ENCODE measurements around the gene LIN7B. TPM values are rescaled to one million over a fixed set of nuclear protein-coding genes. Genes with fewer than 3 reads are reported as not detected.

The LIN7B gene
- total RNA-seq, 1 donor = 6.5 TPM

- H3K4me3 ChIP-seq (ENCODE audit: low read depth, low read length) = peak overlapping the region; percentile 79
- peak; percentile 52 for DNase-seq (ENCODE audit: low read depth)
- TF ChIP-seq, protein P1, sequence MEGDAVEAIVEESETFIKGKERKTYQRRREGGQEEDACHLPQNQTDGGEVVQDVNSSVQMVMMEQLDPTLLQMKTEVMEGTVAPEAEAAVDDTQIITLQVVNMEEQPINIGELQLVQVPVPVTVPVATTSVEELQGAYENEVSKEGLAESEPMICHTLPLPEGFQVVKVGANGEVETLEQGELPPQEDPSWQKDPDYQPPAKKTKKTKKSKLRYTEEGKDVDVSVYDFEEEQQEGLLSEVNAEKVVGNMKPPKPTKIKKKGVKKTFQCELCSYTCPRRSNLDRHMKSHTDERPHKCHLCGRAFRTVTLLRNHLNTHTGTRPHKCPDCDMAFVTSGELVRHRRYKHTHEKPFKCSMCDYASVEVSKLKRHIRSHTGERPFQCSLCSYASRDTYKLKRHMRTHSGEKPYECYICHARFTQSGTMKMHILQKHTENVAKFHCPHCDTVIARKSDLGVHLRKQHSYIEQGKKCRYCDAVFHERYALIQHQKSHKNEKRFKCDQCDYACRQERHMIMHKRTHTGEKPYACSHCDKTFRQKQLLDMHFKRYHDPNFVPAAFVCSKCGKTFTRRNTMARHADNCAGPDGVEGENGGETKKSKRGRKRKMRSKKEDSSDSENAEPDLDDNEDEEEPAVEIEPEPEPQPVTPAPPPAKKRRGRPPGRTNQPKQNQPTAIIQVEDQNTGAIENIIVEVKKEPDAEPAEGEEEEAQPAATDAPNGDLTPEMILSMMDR (IDR thresholded peaks at IDR 0.05; ENCODE audit: insufficient read depth, low read depth, low read length) = no peak
These were observed 627 bp downstream of the LIN7B start for GRCh38 chr19:49114630-49115363.

- no peak for DNase-seq (ENCODE audit: low read depth)
- H3K4me3 ChIP-seq (ENCODE audit: low read depth, low read length) = no peak overlapping the region
- TF ChIP-seq, protein P1 (IDR thresholded peaks at IDR 0.05; ENCODE audit: insufficient read depth, low read depth, low read length) = no peak
These were observed 2.4 kb downstream of the LIN7B start for GRCh38 chr19:49116544-49116943.

- H3K4me3 ChIP-seq (ENCODE audit: low read depth, low read length) = peak overlapping the region; percentile 68
- TF ChIP-seq, protein P1 (IDR thresholded peaks at IDR 0.05; ENCODE audit: insufficient read depth, low read depth, low read length) = no peak
- DNase-seq (ENCODE audit: low read depth) = no peak
These were observed 3.8 kb downstream of the LIN7B start for GRCh38 chr19:49117677-49118564.

DNA sequence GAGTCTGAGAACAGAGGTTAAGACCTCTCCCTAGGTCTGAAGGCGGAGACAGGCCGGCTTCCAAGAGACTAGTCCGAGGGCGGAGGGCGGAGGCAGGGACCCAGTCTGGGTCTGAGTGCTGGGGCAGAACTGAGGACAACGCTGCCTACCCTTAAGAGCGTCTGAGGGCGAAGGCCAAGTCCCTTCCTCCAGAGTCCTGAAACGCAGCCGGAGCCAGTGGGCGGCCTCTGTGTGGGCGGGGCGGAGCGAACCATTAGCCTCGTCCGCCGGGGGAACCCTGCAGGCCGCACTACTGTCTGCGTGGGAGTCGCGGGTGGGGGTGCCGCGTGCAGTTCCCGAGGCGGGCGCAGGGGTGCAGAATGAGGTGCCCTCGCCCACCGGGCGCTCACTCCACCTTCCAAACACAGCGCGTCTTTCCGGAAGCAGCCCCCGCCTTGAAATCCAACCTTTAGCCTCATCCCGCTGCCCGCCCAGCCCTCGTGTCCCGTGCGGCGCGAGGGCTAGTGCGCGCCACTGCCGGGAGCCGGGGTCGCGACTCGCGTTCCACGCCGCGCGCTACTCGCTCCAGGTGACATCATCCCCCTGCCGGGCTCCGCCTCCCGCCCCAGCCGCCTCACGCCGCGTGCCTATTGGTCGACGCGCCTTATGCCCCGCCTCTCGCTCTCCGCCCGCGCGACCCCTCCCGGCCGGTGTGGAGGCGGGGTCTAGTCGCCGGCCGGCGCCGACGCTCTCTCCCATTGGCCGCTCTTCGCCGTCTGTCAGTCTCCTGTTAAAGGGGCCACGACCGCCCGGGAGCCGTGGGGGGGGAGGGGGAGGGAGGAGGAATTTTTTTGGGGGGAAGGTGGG is 4.6 kb downstream of the LIN7B start, which contains the start of gene C19orf73:
Gene C19orf73 (minus strand): TSS at position 579 of the 846 bp plus-strand sequence. CDS start 121 bp downstream, at position 458.
- peak; percentile 94 for DNase-seq (ENCODE audit: low read depth)
- peak within 1 kb of the TSS; percentile 68 for H3K4me3 ChIP-seq (ENCODE audit: low read depth, low read length)
- TF ChIP-seq, protein P1 (IDR thresholded peaks at IDR 0.05; ENCODE audit: insufficient read depth, low read depth, low read length) = no peak

DNA sequence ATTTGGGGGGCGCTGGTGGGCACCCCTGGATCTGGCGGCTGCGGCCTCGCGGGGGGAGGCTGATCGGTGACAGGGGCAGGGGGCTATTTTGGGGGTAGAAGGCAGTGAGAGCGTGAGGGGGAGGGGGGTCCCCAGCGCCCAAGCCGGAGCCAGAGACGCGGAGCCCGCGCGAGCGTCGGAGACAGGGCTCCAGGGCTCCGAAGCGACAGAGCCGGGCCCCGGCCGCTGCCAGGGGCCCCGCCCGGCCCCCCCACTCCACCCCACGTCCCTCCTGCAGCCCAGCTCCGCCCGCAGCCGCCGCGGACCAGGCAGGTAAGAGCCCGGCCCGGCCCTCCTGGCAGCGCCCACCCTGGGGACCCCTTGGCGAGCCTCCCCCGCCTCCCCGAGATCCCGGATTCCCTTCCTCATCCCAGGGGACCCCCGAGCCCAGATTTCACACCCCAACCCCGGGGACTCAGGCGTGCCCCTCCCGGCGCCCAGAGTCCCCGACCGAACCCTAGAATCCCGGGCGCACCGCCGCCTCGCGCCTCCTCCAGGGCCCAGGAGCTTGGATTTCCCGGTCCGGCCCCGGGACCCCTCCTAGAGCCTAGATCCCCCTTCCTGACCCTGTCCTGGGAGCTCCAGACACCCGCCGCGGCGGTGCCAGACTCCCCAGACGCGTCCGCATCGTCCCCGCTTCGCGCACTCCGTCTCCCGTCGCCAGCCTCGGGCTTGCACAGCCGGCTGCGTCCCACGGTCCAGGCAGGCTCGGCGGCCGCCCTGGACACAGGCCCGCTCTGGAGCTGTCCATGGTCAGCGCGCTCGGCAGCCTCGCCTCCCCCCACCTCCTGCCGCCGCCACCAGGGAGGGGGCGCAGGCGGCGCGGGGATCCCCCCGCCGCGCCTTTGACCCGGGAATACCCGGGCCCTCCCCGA is 5.5 kb downstream of the LIN7B start, which contains the start of gene PPFIA3:
Gene PPFIA3 (plus strand): TSS at position 134 of the 914 bp plus-strand sequence. CDS start 8,330 bp downstream, outside the sequence.
- TF ChIP-seq, protein P1 (IDR thresholded peaks at IDR 0.05; ENCODE audit: insufficient read depth, low read depth, low read length) = no peak
- DNase-seq (ENCODE audit: low read depth) = peak; percentile 65
- H3K4me3 ChIP-seq (ENCODE audit: low read depth, low read length) = peak within 1 kb of the TSS; percentile 68

All from fibroblast of villous mesenchyme (primary cell).